ENCODE data around the gene THEMIS2.
A peak's percentile ranks its signal among the peaks of the same experiment; 100 is the strongest.
"Not testable (repeated sequence)": the region's sequence is repeated elsewhere in the genome, so short reads cannot be mapped to it uniquely, and the experiment has no call there.

Gene THEMIS2

DNA sequence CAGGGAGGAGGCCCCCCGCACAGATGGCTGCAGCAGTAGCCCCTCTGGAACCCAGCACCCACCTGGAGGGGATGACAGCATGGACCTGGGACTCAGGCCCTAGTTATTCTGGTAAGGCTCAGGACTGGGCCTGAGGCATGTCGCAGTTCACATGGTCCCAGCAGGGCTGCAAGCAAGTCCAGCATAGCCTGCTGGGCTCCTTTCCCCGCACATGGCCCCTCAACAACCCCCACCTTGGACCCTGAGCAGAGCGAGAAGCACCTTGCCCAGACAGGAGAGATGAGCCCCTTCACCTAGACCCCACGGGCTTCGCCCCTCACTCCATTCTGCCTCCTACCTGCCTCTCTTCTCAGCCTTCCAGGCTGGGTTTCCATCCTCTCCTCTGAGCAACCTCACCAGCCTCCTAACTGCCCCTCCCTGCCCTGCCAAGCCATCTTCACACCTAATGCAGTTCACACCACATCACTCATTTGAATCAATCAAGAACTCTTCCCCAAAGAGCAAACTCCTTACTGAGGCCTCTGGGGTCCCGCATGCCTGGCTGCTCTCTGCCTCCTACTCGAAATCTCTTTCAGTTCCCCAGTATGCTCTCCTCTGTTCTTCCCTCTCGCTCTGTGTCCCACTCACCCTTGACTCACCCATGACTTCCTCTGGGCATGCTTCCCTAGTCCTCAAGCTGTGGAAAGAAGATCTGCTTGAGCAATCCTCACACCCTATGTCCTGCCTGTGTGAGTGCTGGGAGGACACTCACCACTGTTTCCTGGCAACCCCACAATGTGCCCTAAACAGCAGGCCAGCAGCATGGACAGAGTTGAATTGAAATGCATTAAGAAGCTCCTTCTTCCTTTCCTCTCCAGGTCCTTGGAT lies 9.4 kb upstream of the THEMIS2 start:
- no peak for DNase-seq (ENCODE audit: low read depth)

- DNase-seq (ENCODE audit: low read depth): no peak
Measured at GRCh38 chr1:27863538-27863915, 8.8 kb upstream of the THEMIS2 start.

- DNase-seq (ENCODE audit: low read depth): no peak
Measured at GRCh38 chr1:27864264-27864895, 8.0 kb upstream of the THEMIS2 start.

GRCh38 chr1:27865821-27866220 lies 6.5 kb upstream of the THEMIS2 start:
- DNase-seq (ENCODE audit: low read depth): no peak

DNA sequence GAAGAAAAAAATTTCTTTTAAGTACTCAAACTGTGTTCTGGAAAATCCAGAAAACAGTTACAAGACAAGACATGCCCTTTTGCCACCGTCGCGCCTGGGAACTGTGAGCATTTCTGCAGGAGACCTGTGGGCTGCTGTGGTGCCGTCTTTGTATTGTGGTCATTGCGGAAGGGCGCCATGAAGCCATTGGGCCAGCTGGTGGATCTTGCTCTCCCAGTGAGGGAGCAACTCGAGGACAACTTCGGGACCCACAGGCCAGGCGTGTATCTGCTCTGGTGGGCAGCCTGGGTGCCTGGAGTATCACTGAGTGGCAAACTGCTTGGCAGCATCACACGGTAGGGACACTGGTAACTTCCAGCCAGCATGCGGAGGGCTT lies 3.8 kb upstream of the THEMIS2 start:
- DNase-seq (ENCODE audit: low read depth): no peak

DNA sequence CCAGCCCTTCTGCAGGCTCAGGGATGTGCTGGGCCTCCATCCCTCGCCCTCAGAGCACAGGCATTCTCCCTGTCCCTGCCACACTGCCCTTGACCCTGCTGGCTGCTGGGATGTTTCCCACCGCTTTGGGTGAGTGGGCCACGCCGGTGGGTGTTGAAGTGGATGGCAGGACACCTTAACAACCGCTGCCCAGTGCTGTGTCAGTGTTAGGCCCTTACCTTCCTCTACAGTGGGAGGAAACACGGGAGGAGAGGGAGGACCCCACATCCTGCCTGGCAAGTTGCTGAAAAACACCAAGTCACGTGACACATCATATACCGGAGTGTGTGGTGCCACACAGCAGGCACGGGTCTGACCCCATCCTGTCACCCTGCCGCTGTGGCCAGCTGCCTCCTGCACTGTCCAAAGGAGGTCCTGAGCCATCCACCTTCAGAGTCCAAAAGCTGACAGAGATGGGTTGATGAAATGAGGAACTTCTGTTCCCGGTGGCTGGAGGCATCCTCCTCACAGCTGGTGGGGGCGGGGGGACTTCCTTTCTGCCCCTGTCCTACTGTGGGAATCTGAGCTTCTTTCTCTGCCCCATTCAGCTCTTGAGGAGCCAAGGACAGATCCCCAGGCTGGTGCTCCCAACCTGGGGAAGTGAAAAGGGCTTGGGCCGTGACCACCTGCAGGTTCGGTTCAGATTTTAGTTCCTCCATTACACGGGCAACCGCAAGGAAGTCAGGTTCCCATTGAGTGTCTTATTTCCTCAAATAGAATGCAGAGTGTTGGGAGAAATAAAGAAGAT lies 3.2 kb upstream of the THEMIS2 start:
- peak; percentile 25 for DNase-seq (ENCODE audit: low read depth)

- DNase-seq (ENCODE audit: low read depth): no peak
Measured at GRCh38 chr1:27869719-27870085, 2.6 kb upstream of the THEMIS2 start.

GRCh38 chr1:27871076-27871475 lies 1.3 kb upstream of the THEMIS2 start:
- DNase-seq (ENCODE audit: low read depth): not testable (repeated sequence)

DNA sequence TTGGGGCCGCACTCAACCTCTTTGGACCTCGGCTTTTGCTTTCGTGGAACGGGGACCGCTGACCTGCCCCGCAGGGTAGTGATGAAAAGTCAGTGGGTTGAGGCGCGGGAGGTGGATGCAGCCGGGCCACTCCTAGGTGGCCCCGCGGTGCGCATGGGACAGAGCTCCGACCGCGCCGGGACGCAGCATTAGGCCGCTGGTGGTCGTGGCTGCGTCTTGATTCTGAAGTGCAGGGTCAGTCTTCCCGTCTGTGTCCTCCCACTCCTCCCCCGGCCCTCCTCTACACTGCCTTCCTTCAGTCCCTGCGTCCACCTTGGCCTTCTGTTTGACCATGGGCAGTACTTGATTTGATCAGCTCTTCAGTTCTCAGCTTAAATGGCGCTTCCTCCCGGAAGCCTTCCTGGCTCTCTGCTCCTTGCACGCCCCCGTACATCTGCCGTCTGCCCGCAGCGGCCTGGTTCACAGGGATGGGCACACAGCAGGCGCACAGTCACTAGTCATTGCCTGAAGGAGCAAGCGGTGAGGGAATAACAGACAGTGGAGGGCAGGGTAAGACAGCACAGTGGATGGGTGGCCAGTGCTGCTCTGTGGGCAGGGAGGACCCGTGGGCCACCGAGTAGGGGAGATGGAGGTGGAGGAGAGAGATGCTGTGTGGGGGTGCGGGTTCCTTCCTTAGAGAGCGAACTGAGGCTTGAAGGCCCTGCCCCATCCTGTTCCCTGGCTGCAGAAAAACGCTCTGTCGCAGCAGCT lies 633 bp downstream of the THEMIS2 start:
- DNase-seq (ENCODE audit: low read depth): no peak

- DNase-seq (ENCODE audit: low read depth): no peak
Measured at GRCh38 chr1:27873671-27874384, 1.5 kb downstream of the THEMIS2 start.

DNA sequence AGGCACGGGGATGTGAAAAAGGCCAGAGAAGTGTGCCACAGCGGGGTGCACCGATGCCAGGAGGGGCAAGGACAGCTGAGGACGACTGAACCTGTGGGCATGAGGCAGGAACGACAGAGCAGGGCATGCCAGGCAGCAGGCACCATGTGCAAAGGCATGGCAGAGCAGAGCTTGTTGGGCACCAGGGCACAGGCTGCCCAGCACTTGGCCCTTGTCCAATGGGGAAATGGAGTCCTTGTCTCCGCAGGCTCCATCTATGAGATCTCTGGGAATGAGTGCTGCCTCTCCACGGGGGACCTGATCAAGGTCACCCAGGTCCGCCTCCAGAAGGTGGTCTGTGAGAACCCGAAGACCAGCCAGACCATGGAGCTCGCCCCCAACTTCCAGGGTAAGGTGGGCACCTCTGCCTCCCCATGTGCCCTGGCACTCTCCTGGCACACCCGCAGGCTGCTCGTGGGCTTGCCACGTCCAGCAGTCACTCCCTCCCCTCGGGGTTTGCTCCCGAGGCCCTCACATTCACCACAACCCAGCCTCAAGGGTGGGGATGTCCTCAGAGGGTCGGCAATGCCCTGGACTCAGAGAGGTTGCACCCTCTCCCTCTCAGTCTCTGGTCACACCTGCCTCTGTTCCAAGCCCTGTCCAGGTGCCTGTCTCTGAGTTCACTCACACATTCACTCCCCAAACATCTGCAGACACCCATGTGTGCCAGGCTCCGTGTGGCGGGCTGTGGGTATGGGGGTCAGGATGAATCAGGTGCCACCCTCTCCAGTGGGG lies 4.2 kb downstream of the THEMIS2 start:
- no peak for DNase-seq (ENCODE audit: low read depth)

DNA sequence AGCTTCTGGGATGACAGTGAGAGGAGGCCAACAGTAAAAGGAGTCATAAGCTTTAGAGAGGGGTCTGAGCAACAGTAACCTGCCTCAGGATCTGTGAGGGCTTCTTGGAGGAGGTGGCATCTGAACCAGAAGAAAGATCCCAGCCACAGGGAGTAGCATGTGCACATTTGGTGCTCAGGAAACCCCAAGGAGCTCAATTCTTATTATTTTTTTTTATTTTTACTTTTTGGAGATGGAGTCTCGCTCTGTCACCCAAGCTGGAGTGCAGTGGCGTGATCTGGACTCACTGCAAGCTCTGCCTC lies 4.7 kb downstream of the THEMIS2 start:
- DNase-seq (ENCODE audit: low read depth): no peak

DNA sequence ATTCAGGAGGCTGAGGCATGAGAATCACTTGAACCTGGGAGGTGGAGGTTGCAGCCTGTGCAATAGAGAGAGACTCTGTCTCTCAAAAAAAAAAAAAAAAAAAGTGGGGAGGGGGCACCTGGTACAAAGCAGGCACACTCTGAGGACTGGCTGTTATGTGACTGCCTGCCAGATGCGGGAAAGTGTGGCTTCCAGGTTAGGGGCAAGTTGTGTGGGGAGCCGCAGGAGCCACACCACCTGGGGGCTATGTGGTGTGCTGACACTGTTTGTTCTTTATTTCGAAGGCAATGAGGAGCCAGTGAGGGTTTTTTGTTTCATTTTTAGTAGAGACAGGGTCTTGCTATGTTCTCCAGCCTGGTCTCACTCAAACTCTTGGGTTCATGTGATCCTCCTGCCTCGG lies 5.7 kb downstream of the THEMIS2 start:
- no peak for DNase-seq (ENCODE audit: low read depth)

GRCh38 chr1:27878787-27879335 lies 6.5 kb downstream of the THEMIS2 start:
- DNase-seq (ENCODE audit: low read depth): no peak

DNA sequence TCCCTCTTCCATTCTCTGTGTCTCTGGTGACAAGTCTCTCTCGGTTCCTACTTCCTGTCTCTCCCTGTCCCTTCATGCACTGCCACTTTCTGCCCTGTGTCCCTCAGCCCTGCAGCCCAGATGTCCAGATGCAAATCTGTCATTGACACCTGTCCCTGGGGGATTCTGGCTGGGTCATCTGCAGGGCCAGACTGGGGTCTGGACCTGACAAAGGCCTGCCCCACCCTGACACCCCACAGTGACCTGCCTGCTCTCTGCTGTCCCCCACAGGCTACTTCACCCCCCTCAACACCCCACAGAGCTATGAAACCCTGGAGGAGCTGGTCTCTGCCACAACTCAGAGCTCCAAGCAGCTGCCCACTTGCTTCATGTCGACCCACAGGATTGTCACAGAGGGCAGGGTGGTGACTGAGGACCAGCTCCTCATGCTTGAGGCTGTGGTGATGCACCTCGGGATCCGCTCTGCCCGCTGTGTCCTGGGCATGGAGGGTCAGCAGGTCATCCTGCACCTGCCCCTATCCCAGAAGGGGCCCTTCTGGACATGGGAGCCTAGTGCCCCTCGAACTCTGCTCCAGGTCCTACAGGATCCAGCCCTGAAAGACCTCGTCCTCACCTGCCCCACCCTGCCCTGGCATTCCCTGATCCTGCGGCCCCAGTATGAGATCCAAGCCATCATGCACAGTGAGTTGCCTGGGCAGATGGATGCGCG lies 7.2 kb downstream of the THEMIS2 start:
- no peak for DNase-seq (ENCODE audit: low read depth)

GRCh38 chr1:27882543-27882903 lies 10.2 kb downstream of the THEMIS2 start:
- DNase-seq (ENCODE audit: low read depth): no peak

DNA sequence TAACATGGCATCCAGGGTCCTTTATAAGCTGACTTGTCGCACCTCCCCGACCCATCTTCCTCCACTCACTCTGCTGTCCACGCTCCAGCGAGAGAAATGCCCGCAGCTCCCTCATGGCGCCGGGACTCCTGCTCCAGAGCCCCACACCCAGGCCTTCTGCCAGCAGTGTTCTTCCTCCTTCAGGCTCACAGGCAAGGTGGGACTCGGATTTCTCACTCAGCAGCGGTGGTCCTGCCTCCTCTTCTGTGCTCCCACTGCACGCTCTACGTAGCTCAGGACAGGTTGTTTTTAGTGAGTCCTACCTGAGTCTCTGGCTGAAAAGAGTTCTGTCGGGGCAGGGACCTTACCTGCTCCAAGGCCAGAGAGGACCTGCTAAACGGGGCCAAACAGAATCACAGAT lies 11.2 kb downstream of the THEMIS2 start:
- DNase-seq (ENCODE audit: low read depth): no peak

- no peak for DNase-seq (ENCODE audit: low read depth)
Measured at GRCh38 chr1:27884006-27884954, 11.9 kb downstream of the THEMIS2 start.

GRCh38 chr1:27885114-27885528 lies 12.8 kb downstream of the THEMIS2 start:
- DNase-seq (ENCODE audit: low read depth): no peak

All from activated T-helper 9 cell treated with anti-CD3 and anti-CD28 coated beads, Interleukin-2, amount 50 U/mL, for 16 hours (primary cell).